Neutrophil (primary cell): ENCODE results near the gene CAMTA1.

Source experiments
- H3K27ac ChIP-seq: fragments of 200-600 bp; sonication (generic); 2 replicates; pipeline ENCODE4 v1.5.1; 2016; ENCODE audit warnings: mild to moderate bottlenecking, moderate library complexity
- H3K27me3 ChIP-seq: fragments of 200-600 bp; sonication (generic); 2 replicates; pipeline ENCODE4 v1.6.0; 2016; ENCODE audit warnings: mild to moderate bottlenecking
- H3K36me3 ChIP-seq: fragments of 200-600 bp; sonication (generic); 2 replicates; pipeline ENCODE4 v1.5.1; 2017
- H3K4me1 ChIP-seq, 2 experiments: fragments of 200-600 bp in 1 of 2; sonication (generic) in 1 of 2; 1 replicate in 1 of 2; 2 replicates in 1 of 2; pipeline versions ENCODE4 v1.5.1 to v1.6.1; 2013 to 2016; ENCODE audit warnings: low read depth in 1 of 2, low read length in 1 of 2, mild to moderate bottlenecking in 1 of 2, moderate library complexity in 1 of 2; ENCODE audit not compliant: control insufficient read depth in 1 of 2, insufficient read depth in 1 of 2
- H3K4me3 ChIP-seq, 2 experiments: fragments of 200-600 bp in 1 of 2; sonication (generic) in 1 of 2; 1 replicate in 1 of 2; 2 replicates in 1 of 2; pipeline ENCODE4 v1.5.1; 2013 to 2016; ENCODE audit warnings: low read depth in 1 of 2, low read length in 1 of 2, mild to moderate bottlenecking in 1 of 2, moderate library complexity in 1 of 2
- H3K9me3 ChIP-seq: fragments of 200-600 bp; sonication (generic); 2 replicates; pipeline ENCODE4 v1.5.1; 2016
- CTCF ChIP-seq: fragments of 200-600 bp; sonication (generic); IDR thresholded peaks from 2 replicates; pipeline ENCODE4 v1.5.1; 2016; ENCODE audit warnings: antibody characterized with exemption

Gene CAMTA1

DNA sequence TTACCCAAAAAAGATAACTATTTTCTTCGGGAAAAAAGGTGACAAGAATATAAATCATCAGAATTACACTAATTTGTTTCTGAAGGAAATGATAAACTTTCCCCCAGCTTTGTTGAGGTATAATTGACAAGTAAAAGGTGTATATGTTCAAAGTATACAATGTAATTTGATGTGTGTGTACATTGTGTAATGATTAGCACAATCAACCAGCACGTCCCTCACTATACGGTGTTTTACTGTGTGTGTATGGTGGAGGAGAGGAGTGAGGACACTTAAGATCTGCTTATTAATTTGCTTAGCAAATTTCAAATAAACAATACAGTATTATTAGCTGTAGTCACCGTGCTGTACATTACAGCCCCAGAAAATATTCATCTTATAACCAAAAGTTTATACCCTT is 77.7 kb downstream of the CAMTA1 start:
- no peak for TF ChIP-seq CTCF
- H3K9me3 ChIP-seq, result no peaks in the 10 kb centered on the region
- no peaks in the 10 kb centered on the region for H3K4me1 ChIP-seq
- no peak overlapping the region for H3K4me3 ChIP-seq
- no peaks in the 10 kb centered on the region for H3K27me3 ChIP-seq
- H3K27ac ChIP-seq, result no peak overlapping the region
- H3K36me3 ChIP-seq, result no peaks in the 10 kb centered on the region

- Histone ChIP-seq H3K27me3 (no peaks in the 10 kb centered on the region), H3K36me3 (no peaks in the 10 kb centered on the region), H3K4me1 (no peaks in the 10 kb centered on the region), H3K9me3 (no peaks in the 10 kb centered on the region), H3K27ac (no peak overlapping the region), H3K4me3 (no peak overlapping the region)
- no peak for TF ChIP-seq CTCF
Observed at GRCh38 chr1:6864166-6864565, 78.9 kb downstream of the CAMTA1 start.

DNA sequence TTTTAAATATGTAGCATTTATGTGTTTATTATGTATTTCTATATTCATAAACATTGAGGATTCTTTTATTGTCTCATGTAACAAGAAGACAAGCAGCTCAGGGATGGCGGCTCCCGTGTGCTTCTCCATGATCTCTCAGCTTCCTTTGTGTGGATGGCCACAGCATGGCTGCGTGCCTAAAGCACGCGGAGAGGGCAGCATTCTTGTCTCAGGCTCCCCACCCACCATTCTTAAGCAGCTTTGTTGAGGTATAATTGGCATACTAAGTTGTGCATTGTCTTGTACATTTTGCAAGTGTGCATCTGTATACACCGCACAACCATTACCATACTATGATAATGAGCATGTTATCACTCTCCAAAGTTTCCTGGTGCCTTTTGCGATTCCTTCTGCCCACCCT is 81.6 kb downstream of the CAMTA1 start:
- no peak overlapping the region for H3K27ac ChIP-seq
- no peak for TF ChIP-seq CTCF
- no peaks in the 10 kb centered on the region for H3K9me3 ChIP-seq
- H3K27me3 ChIP-seq, result no peaks in the 10 kb centered on the region
- no peaks in the 10 kb centered on the region for H3K4me1 ChIP-seq
- no peak overlapping the region for H3K4me3 ChIP-seq
- no peaks in the 10 kb centered on the region for H3K36me3 ChIP-seq

DNA sequence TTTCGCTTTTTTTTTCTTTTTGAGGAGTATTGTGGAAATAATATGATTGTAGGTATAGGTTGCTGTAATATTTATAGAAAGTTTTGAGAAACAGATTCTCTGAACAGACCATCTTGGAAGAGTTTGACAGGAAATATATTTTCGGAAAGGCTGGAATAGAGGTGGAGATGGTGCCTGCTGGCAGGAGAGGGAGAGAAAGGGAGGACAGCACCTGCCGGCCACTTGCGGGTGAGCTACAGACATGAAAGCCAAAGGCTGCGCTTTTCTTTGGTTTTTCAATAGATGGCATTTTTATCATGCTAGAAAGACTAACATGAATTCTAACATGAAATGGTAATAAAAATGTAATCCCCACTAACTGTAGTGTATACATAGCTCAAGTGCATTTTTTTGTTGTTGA is 82.1 kb downstream of the CAMTA1 start:
- no peaks in the 10 kb centered on the region for H3K4me1 ChIP-seq
- no peak overlapping the region for H3K4me3 ChIP-seq
- H3K9me3 ChIP-seq, result no peaks in the 10 kb centered on the region
- H3K27ac ChIP-seq, result no peak overlapping the region
- H3K36me3 ChIP-seq, result no peaks in the 10 kb centered on the region
- H3K27me3 ChIP-seq, result no peaks in the 10 kb centered on the region
- no peak for TF ChIP-seq CTCF

- TF ChIP-seq CTCF, result no peak
Observed at GRCh38 chr1:6867729-6868659, 82.7 kb downstream of the CAMTA1 start.

More at GRCh38 chr1:6867729-6868659, 82.7 kb downstream of the CAMTA1 start:
- Histone ChIP-seq H3K27ac (no peak overlapping the region), H3K4me3 (no peak overlapping the region), H3K4me1 (no peaks in the 10 kb centered on the region), H3K9me3 (no peaks in the 10 kb centered on the region), H3K27me3 (no peaks in the 10 kb centered on the region), H3K36me3 (no peaks in the 10 kb centered on the region)
